HEK293 (cell line): ENCODE results near the gene MGMT.

ENCODE experiments used
- CTCF ChIA-PET: fragments of 350-600 bp; formaldehyde crosslinking; extraction: SDS; loops from one replicate; lab custom pipeline; 2021; ENCODE audit warnings: antibody characterized with exemption; lab: Yijun Ruan, JAX
- POLR2A ChIA-PET: fragments of 300-600 bp; formaldehyde crosslinking; extraction: SDS; loops from one replicate; lab custom pipeline; 2020; ENCODE audit warnings: antibody characterized with exemption, inconsistent platforms; lab: Yijun Ruan, JAX
- H3K27ac ChIP-seq: fragments of 200-500 bp; sonication (Bioruptor generic); 2 replicates; pipeline ENCODE4 v1.5.1; 2014; ENCODE audit warnings: low read depth, low read length, control low read depth, inconsistent platforms; ENCODE audit errors: extremely low read depth
- H3K36me3 ChIP-seq, 2 experiments: fragments of 200-500 bp in 1 of 2; sonication (Bioruptor generic) in 1 of 2; 1 replicate in 1 of 2; 2 replicates in 1 of 2; pipeline ENCODE4 v1.5.1; 2014 to 2017; ENCODE audit warnings: inconsistent platforms in 2 of 2, low read length in 2 of 2; ENCODE audit not compliant: control insufficient read depth in 2 of 2, insufficient read depth in 1 of 2
- H3K4me1 ChIP-seq: fragments of 200-500 bp; sonication (Bioruptor generic); 2 replicates; pipeline ENCODE4 v1.5.1; 2014; ENCODE audit warnings: mild to moderate bottlenecking, low read length, inconsistent platforms; ENCODE audit not compliant: control insufficient read depth, insufficient read depth
- H3K4me3 ChIP-seq: 2 replicates; pipeline ENCODE4 v1.5.1; 2011; ENCODE audit warnings: low read depth, mild to moderate bottlenecking, control low read depth, low read length, moderate library complexity
- H3K9me3 ChIP-seq: fragments of 200-500 bp; sonication (Bioruptor generic); 2 replicates; pipeline ENCODE4 v1.5.1; 2014; ENCODE audit warnings: low read depth, low read length, inconsistent platforms; ENCODE audit not compliant: control insufficient read depth, insufficient read depth
- KLF1 ChIP-seq: fragments of 450-650 bp; formaldehyde crosslinking; IDR thresholded peaks from 2 replicates; pipeline ENCODE4 v1.5.1; 2016; ENCODE audit warnings: missing biosample characterization, missing genetic modification characterization
- KLF8 ChIP-seq: fragments of 450-650 bp; formaldehyde crosslinking; IDR thresholded peaks from 2 replicates; pipeline ENCODE4 v1.5.1; 2016; ENCODE audit warnings: missing biosample characterization, missing genetic modification characterization
- PRDM10 ChIP-seq: fragments of 450-650 bp; formaldehyde crosslinking; IDR thresholded peaks from 2 replicates; pipeline ENCODE4 v1.5.1; 2016; ENCODE audit warnings: missing biosample characterization, missing genetic modification characterization
- RBAK ChIP-seq: fragments of 450-650 bp; formaldehyde crosslinking; IDR thresholded peaks from 2 replicates; pipeline ENCODE4 v1.5.1; 2016; ENCODE audit warnings: missing biosample characterization, missing genetic modification characterization
- SCRT1 ChIP-seq: fragments of 450-650 bp; formaldehyde crosslinking; IDR thresholded peaks from 2 replicates; pipeline ENCODE4 v1.5.1; 2016; ENCODE audit warnings: missing biosample characterization, missing genetic modification characterization, borderline replicate concordance
- ZBTB1 ChIP-seq: fragments of 450-650 bp; formaldehyde crosslinking; IDR thresholded peaks from 2 replicates; pipeline ENCODE4 v1.5.1; 2016; ENCODE audit warnings: missing biosample characterization, missing genetic modification characterization
- ZBTB21 ChIP-seq: fragments of 450-650 bp; formaldehyde crosslinking; IDR thresholded peaks from 2 replicates; pipeline ENCODE4 v1.5.1; 2017; ENCODE audit warnings: missing biosample characterization, missing genetic modification characterization
- ZFHX2 ChIP-seq: fragments of 450-650 bp; formaldehyde crosslinking; conservative IDR thresholded peaks from 2 replicates; pipeline ENCODE4 v1.5.1; 2016; ENCODE audit warnings: missing biosample characterization, missing genetic modification characterization
- ZNF121 ChIP-seq: fragments of 450-650 bp; formaldehyde crosslinking; IDR thresholded peaks from 2 replicates; pipeline ENCODE4 v1.5.1; 2016; ENCODE audit warnings: missing biosample characterization, missing genetic modification characterization
- ZNF169 ChIP-seq: fragments of 450-650 bp; formaldehyde crosslinking; IDR thresholded peaks from 2 replicates; pipeline ENCODE4 v1.5.1; 2016; ENCODE audit warnings: missing biosample characterization, missing genetic modification characterization
- ZNF211 ChIP-seq: fragments of 450-650 bp; formaldehyde crosslinking; IDR thresholded peaks from 2 replicates; pipeline ENCODE4 v1.5.1; 2016; ENCODE audit warnings: low read depth, missing biosample characterization, missing genetic modification characterization
- ZNF292 ChIP-seq: fragments of 450-650 bp; formaldehyde crosslinking; IDR thresholded peaks from 2 replicates; pipeline ENCODE4 v1.5.1; 2016; ENCODE audit warnings: low read depth, missing biosample characterization, missing genetic modification characterization, borderline replicate concordance
- ZNF324 ChIP-seq: fragments of 450-650 bp; formaldehyde crosslinking; IDR thresholded peaks from 2 replicates; pipeline ENCODE4 v1.5.1; 2016; ENCODE audit warnings: missing biosample characterization, missing genetic modification characterization
- ZNF398 ChIP-seq: fragments of 450-650 bp; formaldehyde crosslinking; IDR thresholded peaks from 2 replicates; pipeline ENCODE4 v1.5.1; 2017; ENCODE audit warnings: missing biosample characterization, missing genetic modification characterization
- ZNF501 ChIP-seq: fragments of 450-650 bp; formaldehyde crosslinking; IDR thresholded peaks from 2 replicates; pipeline ENCODE4 v1.5.1; 2016; ENCODE audit warnings: missing biosample characterization, missing genetic modification characterization
- ZNF510 ChIP-seq: fragments of 450-650 bp; formaldehyde crosslinking; IDR thresholded peaks from 2 replicates; pipeline ENCODE4 v1.5.1; 2018; ENCODE audit warnings: mild to moderate bottlenecking, missing genetic modification characterization, missing biosample characterization; ENCODE audit not compliant: insufficient replicate concordance
- ZNF529 ChIP-seq: fragments of 450-650 bp; formaldehyde crosslinking; IDR thresholded peaks from 2 replicates; pipeline ENCODE4 v1.5.1; 2017; ENCODE audit warnings: missing genetic modification characterization, missing biosample characterization; ENCODE audit not compliant: insufficient replicate concordance
- ZNF596 ChIP-seq: fragments of 450-650 bp; IDR thresholded peaks from 2 replicates; pipeline ENCODE4 v1.5.0; 2018; ENCODE audit warnings: missing biosample characterization, mild to moderate bottlenecking, missing genetic modification characterization, moderate library complexity
- ZNF658 ChIP-seq: fragments of 450-650 bp; formaldehyde crosslinking; IDR thresholded peaks from 2 replicates; pipeline ENCODE4; 2016; ENCODE audit warnings: missing biosample characterization, missing genetic modification characterization
- ZNF76 ChIP-seq: fragments of 450-650 bp; formaldehyde crosslinking; IDR thresholded peaks from 2 replicates; pipeline ENCODE4; 2016; ENCODE audit warnings: low read depth, missing biosample characterization, missing genetic modification characterization, borderline replicate concordance
- ZNF768 ChIP-seq: fragments of 450-650 bp; formaldehyde crosslinking; IDR thresholded peaks from 2 replicates; pipeline ENCODE4 v1.5.1; 2018; ENCODE audit warnings: missing biosample characterization, mild to moderate bottlenecking, missing genetic modification characterization
- ZNF777 ChIP-seq: fragments of 450-650 bp; formaldehyde crosslinking; IDR thresholded peaks from 2 replicates; pipeline ENCODE4 v1.5.1; 2017; ENCODE audit warnings: missing biosample characterization, missing genetic modification characterization, borderline replicate concordance
- ZNF843 ChIP-seq: fragments of 450-650 bp; formaldehyde crosslinking; IDR thresholded peaks from 2 replicates; pipeline ENCODE4 v1.5.1; 2016; ENCODE audit warnings: missing biosample characterization, missing genetic modification characterization
- ZSCAN30 ChIP-seq: fragments of 450-650 bp; IDR thresholded peaks from 2 replicates; pipeline ENCODE4 v1.5.1; 2018; ENCODE audit warnings: missing biosample characterization, mild to moderate bottlenecking, missing genetic modification characterization, moderate library complexity
- TF ChIP-seq, protein P1 (sequence below): fragments of 450-650 bp; IDR thresholded peaks from 2 replicates; pipeline ENCODE4 v1.5.1; 2018; ENCODE audit warnings: missing biosample characterization, missing genetic modification characterization
- TF ChIP-seq, protein P2 (sequence below): fragments of 450-650 bp; formaldehyde crosslinking; IDR thresholded peaks from 2 replicates; pipeline ENCODE4 v1.5.1; 2016; ENCODE audit warnings: missing biosample characterization, missing genetic modification characterization
- TF ChIP-seq, protein P3 (sequence below): fragments of 450-650 bp; formaldehyde crosslinking; IDR thresholded peaks from 2 replicates; pipeline ENCODE4 v1.5.1; 2016; ENCODE audit warnings: missing biosample characterization, missing genetic modification characterization

MGMT gene

GRCh38 chr10:129445436-129446182 lies 21.4 kb upstream of the MGMT start:
- Histone ChIP-seq H3K4me3 (no peak overlapping the region), H3K27ac (no peak overlapping the region), H3K4me1 (peaks cover 14% of the 10 kb centered on the region), H3K9me3 (no peaks in the 10 kb centered on the region), H3K36me3 (no peaks in the 10 kb centered on the region)
- POLR2A ChIA-PET = no interaction called here
- CTCF ChIA-PET = no interaction called here
- TF ChIP-seq RBAK = no peak
- TF ChIP-seq, protein P1, sequence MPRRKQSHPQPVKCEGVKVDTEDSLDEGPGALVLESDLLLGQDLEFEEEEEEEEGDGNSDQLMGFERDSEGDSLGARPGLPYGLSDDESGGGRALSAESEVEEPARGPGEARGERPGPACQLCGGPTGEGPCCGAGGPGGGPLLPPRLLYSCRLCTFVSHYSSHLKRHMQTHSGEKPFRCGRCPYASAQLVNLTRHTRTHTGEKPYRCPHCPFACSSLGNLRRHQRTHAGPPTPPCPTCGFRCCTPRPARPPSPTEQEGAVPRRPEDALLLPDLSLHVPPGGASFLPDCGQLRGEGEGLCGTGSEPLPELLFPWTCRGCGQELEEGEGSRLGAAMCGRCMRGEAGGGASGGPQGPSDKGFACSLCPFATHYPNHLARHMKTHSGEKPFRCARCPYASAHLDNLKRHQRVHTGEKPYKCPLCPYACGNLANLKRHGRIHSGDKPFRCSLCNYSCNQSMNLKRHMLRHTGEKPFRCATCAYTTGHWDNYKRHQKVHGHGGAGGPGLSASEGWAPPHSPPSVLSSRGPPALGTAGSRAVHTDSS (tag by site-specific recombination) = no peak
- no peak for TF ChIP-seq ZNF169
- TF ChIP-seq SCRT1 (tag by site-specific recombination) = no peak
- no peak for TF ChIP-seq ZNF211 (tag by site-specific recombination)
- no peak for TF ChIP-seq ZNF658 (tag by site-specific recombination)
- no peak for TF ChIP-seq ZFHX2
- no peak for TF ChIP-seq ZNF843 (tag by site-specific recombination)
- no peak for TF ChIP-seq ZNF76
- TF ChIP-seq ZNF292 (tag by site-specific recombination) = no peak
- TF ChIP-seq ZNF121 (tag by site-specific recombination) = no peak
- TF ChIP-seq ZNF324 (tag by site-specific recombination) = no peak
- no peak for TF ChIP-seq ZSCAN30 (tag by site-specific recombination)
- TF ChIP-seq ZNF777 = no peak

DNA sequence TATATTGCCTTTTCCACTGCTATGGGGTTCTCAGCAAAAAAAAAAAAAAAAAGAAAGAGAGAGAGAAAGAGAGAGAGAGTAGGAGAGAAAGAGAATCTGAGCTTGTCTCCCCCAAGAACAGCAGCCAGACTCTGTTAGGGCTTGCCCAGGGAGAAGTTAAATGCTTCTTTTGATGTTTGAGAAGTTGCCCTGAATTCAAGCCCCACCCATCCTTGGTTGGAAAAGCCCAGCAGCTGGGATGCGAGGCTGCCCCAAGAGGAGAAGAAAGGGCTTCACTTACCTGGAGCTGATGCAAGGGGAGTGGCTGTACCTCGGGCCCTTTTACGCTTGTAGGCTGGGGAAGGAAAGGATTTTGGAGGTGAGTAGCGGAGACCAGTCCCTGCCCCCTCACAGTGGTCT lies 20.9 kb upstream of the MGMT start:
- Histone ChIP-seq H3K4me3 (no peak overlapping the region), H3K36me3 (no peaks in the 10 kb centered on the region), H3K9me3 (no peaks in the 10 kb centered on the region), H3K4me1 (peaks cover 8% of the 10 kb centered on the region), H3K27ac (no peak overlapping the region)
- ChIA-PET POLR2A (no interaction called here), CTCF (no interaction called here)
- TF ChIP-seq ZNF510 (tag by site-specific recombination) = no peak
- TF ChIP-seq, protein P2, sequence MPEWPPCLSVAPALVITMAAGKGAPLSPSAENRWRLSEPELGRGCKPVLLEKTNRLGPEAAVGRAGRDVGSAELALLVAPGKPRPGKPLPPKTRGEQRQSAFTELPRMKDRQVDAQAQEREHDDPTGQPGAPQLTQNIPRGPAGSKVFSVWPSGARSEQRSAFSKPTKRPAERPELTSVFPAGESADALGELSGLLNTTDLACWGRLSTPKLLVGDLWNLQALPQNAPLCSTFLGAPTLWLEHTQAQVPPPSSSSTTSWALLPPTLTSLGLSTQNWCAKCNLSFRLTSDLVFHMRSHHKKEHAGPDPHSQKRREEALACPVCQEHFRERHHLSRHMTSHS = no peak
- peak; percentile 33 for TF ChIP-seq KLF1 (tag by site-specific recombination)
- no peak for TF ChIP-seq ZBTB1 (tag by site-specific recombination)
- TF ChIP-seq ZNF596 (tag by site-specific recombination) = peak; percentile 61; the same call in 1 of the 2 replicates
- TF ChIP-seq KLF8 (tag by site-specific recombination) = no peak
- TF ChIP-seq ZBTB21 (tag by site-specific recombination) = no peak
- no peak for TF ChIP-seq ZNF768 (tag by site-specific recombination)
- TF ChIP-seq, protein P3, sequence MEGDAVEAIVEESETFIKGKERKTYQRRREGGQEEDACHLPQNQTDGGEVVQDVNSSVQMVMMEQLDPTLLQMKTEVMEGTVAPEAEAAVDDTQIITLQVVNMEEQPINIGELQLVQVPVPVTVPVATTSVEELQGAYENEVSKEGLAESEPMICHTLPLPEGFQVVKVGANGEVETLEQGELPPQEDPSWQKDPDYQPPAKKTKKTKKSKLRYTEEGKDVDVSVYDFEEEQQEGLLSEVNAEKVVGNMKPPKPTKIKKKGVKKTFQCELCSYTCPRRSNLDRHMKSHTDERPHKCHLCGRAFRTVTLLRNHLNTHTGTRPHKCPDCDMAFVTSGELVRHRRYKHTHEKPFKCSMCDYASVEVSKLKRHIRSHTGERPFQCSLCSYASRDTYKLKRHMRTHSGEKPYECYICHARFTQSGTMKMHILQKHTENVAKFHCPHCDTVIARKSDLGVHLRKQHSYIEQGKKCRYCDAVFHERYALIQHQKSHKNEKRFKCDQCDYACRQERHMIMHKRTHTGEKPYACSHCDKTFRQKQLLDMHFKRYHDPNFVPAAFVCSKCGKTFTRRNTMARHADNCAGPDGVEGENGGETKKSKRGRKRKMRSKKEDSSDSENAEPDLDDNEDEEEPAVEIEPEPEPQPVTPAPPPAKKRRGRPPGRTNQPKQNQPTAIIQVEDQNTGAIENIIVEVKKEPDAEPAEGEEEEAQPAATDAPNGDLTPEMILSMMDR (tag by site-specific recombination) = no peak
- peak; percentile 72 for TF ChIP-seq PRDM10 (tag by site-specific recombination)
- TF ChIP-seq ZNF501 = no peak
- TF ChIP-seq ZNF529 (tag by site-specific recombination) = no peak
- TF ChIP-seq ZNF398 (tag by site-specific recombination) = no peak
